Measurements from ENCODE around the gene SLX4. TPM values are rescaled to one million over a fixed set of nuclear protein-coding genes. Genes with fewer than 3 reads are reported as not detected.

The SLX4 gene
- total and polyA plus RNA-seq, 9 of the 15 experiments (the other 6 are each of a cell fraction or from before 2014, with no cell fraction given), result 0.29 to 7.9 (median 3.8) TPM

- TF ChIP-seq, protein P1, sequence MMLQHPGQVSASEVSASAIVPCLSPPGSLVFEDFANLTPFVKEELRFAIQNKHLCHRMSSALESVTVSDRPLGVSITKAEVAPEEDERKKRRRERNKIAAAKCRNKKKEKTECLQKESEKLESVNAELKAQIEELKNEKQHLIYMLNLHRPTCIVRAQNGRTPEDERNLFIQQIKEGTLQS (IDR thresholded peaks at IDR 0.05), result peak; percentile 81
- TF ChIP-seq, protein P1 (CRISPR knock-in tag; conservative IDR thresholded peaks at IDR 0.05), result no peak
- TF ChIP-seq SMARCE1 (IDR thresholded peaks at IDR 0.05) (peak; percentile 77), MEIS2 (IDR thresholded peaks at IDR 0.05; ENCODE audit: partially characterized antibody) (peak; percentile 87), FOS (IDR thresholded peaks at IDR 0.05; ENCODE audit: extremely low read depth, insufficient read length) (peak; percentile 8)
- TF ChIP-seq, protein P2, sequence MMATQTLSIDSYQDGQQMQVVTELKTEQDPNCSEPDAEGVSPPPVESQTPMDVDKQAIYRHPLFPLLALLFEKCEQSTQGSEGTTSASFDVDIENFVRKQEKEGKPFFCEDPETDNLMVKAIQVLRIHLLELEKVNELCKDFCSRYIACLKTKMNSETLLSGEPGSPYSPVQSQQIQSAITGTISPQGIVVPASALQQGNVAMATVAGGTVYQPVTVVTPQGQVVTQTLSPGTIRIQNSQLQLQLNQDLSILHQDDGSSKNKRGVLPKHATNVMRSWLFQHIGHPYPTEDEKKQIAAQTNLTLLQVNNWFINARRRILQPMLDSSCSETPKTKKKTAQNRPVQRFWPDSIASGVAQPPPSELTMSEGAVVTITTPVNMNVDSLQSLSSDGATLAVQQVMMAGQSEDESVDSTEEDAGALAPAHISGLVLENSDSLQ (IDR thresholded peaks at IDR 0.05), result peak; percentile 43; the same call in 1 of the 2 replicates
These were observed 35.0 kb upstream of the SLX4 start (continued) for GRCh38 chr16:3646348-3646920.

DNA sequence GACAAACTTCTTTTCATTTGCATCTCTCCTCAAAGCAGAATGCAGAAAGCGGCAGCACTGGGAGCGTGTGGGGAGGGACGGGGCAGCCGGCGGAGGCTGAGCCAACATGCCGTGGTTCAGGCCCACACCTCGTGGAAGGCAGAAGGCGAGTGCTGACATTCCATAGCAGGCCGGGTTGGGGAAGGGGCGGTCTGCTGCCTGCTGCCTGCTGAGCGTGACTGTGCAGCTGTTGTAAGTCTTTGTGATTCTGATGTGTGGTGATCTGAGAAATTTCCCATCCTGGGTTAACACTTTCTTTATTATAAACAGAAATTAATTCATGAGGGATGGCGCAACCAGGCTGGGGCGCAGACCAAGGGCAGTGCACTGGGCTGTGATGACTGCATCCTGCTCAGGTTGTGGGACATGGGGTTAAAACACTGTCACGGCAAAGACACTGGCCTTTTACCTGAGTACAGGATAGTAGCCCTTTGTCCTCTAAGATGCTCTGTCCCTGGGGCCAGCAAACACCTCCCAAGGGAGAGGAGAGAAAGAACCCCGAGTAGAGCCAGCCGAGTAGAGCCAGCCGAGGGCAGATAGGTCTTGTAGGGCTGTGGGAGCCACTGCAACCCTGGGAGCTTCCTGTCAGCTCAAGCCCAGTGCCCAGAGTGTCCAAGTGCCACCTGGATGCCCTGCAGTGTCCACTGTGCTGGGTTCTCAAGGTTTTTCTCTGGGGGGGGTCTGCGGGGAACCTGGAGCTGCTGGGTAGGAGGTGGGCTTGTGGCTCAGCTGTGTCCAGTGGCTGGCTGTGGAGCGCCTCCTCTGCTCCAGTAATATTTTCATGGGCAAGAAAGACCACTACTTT is 34.3 kb upstream of the SLX4 start:
- peak; percentile 12; the same call in 2 of the 3 replicates for ATAC-seq
- H3K79me2 ChIP-seq (ENCODE audit: control insufficient read depth, insufficient read depth, low read length), result no peaks in the 10 kb centered on the region
- intact Hi-C loops (cut with micrococcal nuclease) (loop anchor here (5.0 kb wide), 1 partner anchor 118 kb away; no protein-coding TSS in a partner anchor), in situ Hi-C loops (cut with MboI) (no loop called here)
- peak overlapping the region; percentile 37; the same call in 1 of the 3 replicates for H3K27ac ChIP-seq (ENCODE audit: extremely low read depth, low read depth, low read length)
- DNase-seq (ENCODE audit: extremely low read depth in 1 of 4, low spot score in 3 of 4), result peak in 3 of 4 experiments; percentile 10 to 20 (median 13)
- CTCF ChIA-PET (ENCODE audit: low intra/inter-chr PET ratio), result no interaction called here
- no peak overlapping the region for H3K4me3 ChIP-seq
- no peaks in the 10 kb centered on the region for H3K9me1 ChIP-seq (ENCODE audit: control insufficient read depth, insufficient read depth, low read length)
- POLR2A ChIA-PET, result interaction anchor here (0.6 to 1.6 kb wide), 3 partner anchors 8 to 390 kb away, joined by 3 to 5 read pairs (median 3); no protein-coding TSS in a partner anchor
- peak overlapping the region; percentile 44 for H3K4me2 ChIP-seq (ENCODE audit: insufficient read depth, low read length)
- no peaks in the 10 kb centered on the region for H3K36me3 ChIP-seq (ENCODE audit: control insufficient read depth, insufficient read depth, low read length)
- no peak for FAIRE-seq
- peaks cover 33 to 45% of the 10 kb centered on the region in 2 experiments for H3K4me1 ChIP-seq (replicated peaks in 1 of 2; ENCODE audit: control insufficient read depth in 2 of 2, insufficient read depth in 2 of 2, low read length in 2 of 2)
- H3K9ac ChIP-seq (ENCODE audit: insufficient read depth in 1 of 2, low read depth in 2 of 2, low read length in 2 of 2), result peak overlapping the region; percentile 21 to 80; a peak in 3 of 4 replicates
- H3K9me3 ChIP-seq (replicated peaks; ENCODE audit: control insufficient read depth, insufficient read depth, low read depth, low read length), result no peaks in the 10 kb centered on the region
- 61% methylated on average over 19 of the region's 19 CpGs for WGBS (ENCODE audit: insufficient coverage, low coverage, missing lambda C conversion rate)
- H3K27me3 ChIP-seq (ENCODE audit: control insufficient read depth in 2 of 2, insufficient read depth in 2 of 2, low read length in 2 of 2), result no peaks in the 10 kb centered on the region
- BruUV-seq (replicated peaks), result no TSS peak
- no peaks in the 10 kb centered on the region for H4K20me1 ChIP-seq (replicated peaks; ENCODE audit: control insufficient read depth, insufficient read depth, low read length)
- peak overlapping the region; percentile 61 for H2AFZ ChIP-seq (ENCODE audit: low read depth, low read length)
- TF ChIP-seq ZFX (CRISPR knock-in tag; IDR thresholded peaks at IDR 0.05), result no peak
- TF ChIP-seq L3MBTL2 (IDR thresholded peaks at IDR 0.05), result no peak
- 0 out of 2 replicates have a peak, but pooled peaks have one; percentile 5 for TF ChIP-seq ZNF592 (IDR thresholded peaks at IDR 0.05)
- TF ChIP-seq FOXJ2 (tag; IDR thresholded peaks at IDR 0.05), result no peak
- TF ChIP-seq CEBPB (tag; IDR thresholded peaks at IDR 0.05), result peak; percentile 43; the same call in 1 of the 2 replicates
- peak; percentile 19 for TF ChIP-seq RBBP5 (IDR thresholded peaks at IDR 0.05; ENCODE audit: borderline replicate concordance, insufficient read depth, low read length, poor library complexity, severe bottlenecking)
- 0 out of 2 replicates have a peak, but pooled peaks have one; percentile 65 for TF ChIP-seq GATAD2A (IDR thresholded peaks at IDR 0.05)
